Cardiac muscle cell (in vitro differentiated cells and primary cell): Measurements from ENCODE around the gene FXYD1. TPM values are rescaled to one million over a fixed set of nuclear protein-coding genes. Genes with fewer than 3 reads are reported as not detected.

Experiments
- DNase-seq, 2 donors: peaks; one replicate each; pipeline versions ENCODE4 v3.0.0 to v3.0.0-alpha.2; 2010 to 2017; ENCODE audit warnings: low read depth in 1 of 2, low spot score in 1 of 2
- H3K27ac ChIP-seq: fragments of 200-600 bp; sonication (generic); 2 replicates; pipeline ENCODE4 v1.5.1; 2016
- H3K27me3 ChIP-seq: fragments of 200-600 bp; sonication (generic); 2 replicates; pipeline ENCODE4 v1.6.0; 2016; ENCODE audit warnings: control low read depth
- H3K36me3 ChIP-seq: fragments of 200-600 bp; sonication (generic); 2 replicates; pipeline ENCODE4 v1.5.1; 2016; ENCODE audit warnings: control low read depth
- H3K4me1 ChIP-seq: fragments of 200-600 bp; sonication (generic); 2 replicates; pipeline ENCODE4 v1.8.1; 2017; ENCODE audit warnings: low read depth, mild to moderate bottlenecking, mixed run types
- H3K4me3 ChIP-seq: fragments of 200-600 bp; sonication (generic); 2 replicates; pipeline ENCODE4 v1.5.1; 2016; ENCODE audit warnings: mild to moderate bottlenecking
- H3K9me3 ChIP-seq: fragments of 200-600 bp; sonication (generic); 2 replicates; pipeline ENCODE4 v1.5.1; 2017; ENCODE audit warnings: low read depth, mild to moderate bottlenecking, control low read depth
- CTCF ChIP-seq: IDR thresholded peaks from 2 replicates; pipeline ENCODE4 v1.5.1; 2012; ENCODE audit warnings: low read depth, mild to moderate bottlenecking, low read length
- polyA plus RNA-seq: library from polyadenylated mRNA; unstranded; fragments of >200 nt; fragmentation: Nextera tagmentation; extraction: Ambion mirVana; gene quantifications from 2 replicates; pipeline ENCODE4 v1.2.1, GENCODE V29; 2016
- total RNA-seq: library from RNA; depleted of rRNA; stranded (reverse); fragments of >200 nt; gene quantifications from 2 replicates; pipeline ENCODE4 v1.2.3, GENCODE V29; 2016

The FXYD1 gene
- total and polyA plus RNA-seq, 2 experiments from 2014 or later, result 154 to 314 TPM

GRCh38 chr19:35161434-35161743, 22.8 kb downstream of the FXYD1 start:
- Histone ChIP-seq H3K4me3 (no peak overlapping the region), H3K36me3 (no peaks in the 10 kb centered on the region), H3K9me3 (no peaks in the 10 kb centered on the region), H3K4me1 (no peaks in the 10 kb centered on the region), H3K27me3 (no peaks in the 10 kb centered on the region), H3K27ac (no peak overlapping the region)
- no peak for TF ChIP-seq CTCF
- DNase-seq, result no peak

- H3K4me3 ChIP-seq, result no peak overlapping the region
- no peak for DNase-seq
Measured at GRCh38 chr19:35162471-35163326, 24.1 kb downstream of the FXYD1 start.

GRCh38 chr19:35164418-35164817, 25.8 kb downstream of the FXYD1 start:
- no peaks in the 10 kb centered on the region for H3K9me3 ChIP-seq
- no peaks in the 10 kb centered on the region for H3K36me3 ChIP-seq
- no peak overlapping the region for H3K27ac ChIP-seq
- H3K4me3 ChIP-seq, result no peak overlapping the region
- H3K27me3 ChIP-seq, result no peaks in the 10 kb centered on the region
- no peak for DNase-seq
- no peak for TF ChIP-seq CTCF
- no peaks in the 10 kb centered on the region for H3K4me1 ChIP-seq

More at GRCh38 chr19:35162471-35163326, 24.1 kb downstream of the FXYD1 start:
- H3K27ac ChIP-seq, result no peak overlapping the region
- no peaks in the 10 kb centered on the region for H3K36me3 ChIP-seq
- H3K4me1 ChIP-seq, result no peaks in the 10 kb centered on the region
- H3K9me3 ChIP-seq, result no peaks in the 10 kb centered on the region
- no peaks in the 10 kb centered on the region for H3K27me3 ChIP-seq
- no peak for TF ChIP-seq CTCF

GRCh38 chr19:35165200-35166058, 26.8 kb downstream of the FXYD1 start:
- Histone ChIP-seq H3K27me3 (no peaks in the 10 kb centered on the region), H3K36me3 (no peaks in the 10 kb centered on the region)
- no peak for TF ChIP-seq CTCF

GRCh38 chr19:35166100-35167063, 27.8 kb downstream of the FXYD1 start:
- TF ChIP-seq CTCF, result no peak
- no peaks in the 10 kb centered on the region for H3K4me1 ChIP-seq
- DNase-seq, result no peak
- no peak overlapping the region for H3K4me3 ChIP-seq
- H3K9me3 ChIP-seq, result no peaks in the 10 kb centered on the region
- no peaks in the 10 kb centered on the region for H3K27me3 ChIP-seq
- H3K27ac ChIP-seq, result no peak overlapping the region
- no peaks in the 10 kb centered on the region for H3K36me3 ChIP-seq

More at GRCh38 chr19:35165200-35166058, 26.8 kb downstream of the FXYD1 start:
- no peak for DNase-seq
- H3K27ac ChIP-seq, result no peak overlapping the region
- no peaks in the 10 kb centered on the region for H3K9me3 ChIP-seq
- H3K4me3 ChIP-seq, result no peak overlapping the region
- H3K4me1 ChIP-seq, result no peaks in the 10 kb centered on the region
